HG03064 (cell line): ENCODE results near the gene GABRP.

Source experiments
- ATAC-seq: cut with Tn5 transposase; IDR thresholded peaks from one replicate; pipeline ENCODE4 v1.9.1; 2021; ENCODE audit warnings: low read depth; ENCODE audit not compliant: unreplicated experiment

Gene GABRP

GRCh38 chr5:170783498-170784247 lies at the start of gene GABRP:
Gene GABRP, plus strand, starts transcription at chr5:170783725. Its CDS starts 4,891 bp downstream, at chr5:170788616.
- ATAC-seq: no peak

- ATAC-seq: no peak
These were observed 46.6 kb upstream of the GABRP start for GRCh38 chr5:170736966-170737365.

GRCh38 chr5:170737591-170737990 lies 45.9 kb upstream of the GABRP start:
- ATAC-seq: no peak

GRCh38 chr5:170738840-170739239 lies 44.7 kb upstream of the GABRP start:
- ATAC-seq: no peak

- ATAC-seq: no peak
These were observed 44.1 kb upstream of the GABRP start for GRCh38 chr5:170739446-170739845.

- no peak for ATAC-seq
These were observed 42.8 kb upstream of the GABRP start for GRCh38 chr5:170740551-170741205.

- no peak for ATAC-seq
These were observed 41.7 kb upstream of the GABRP start for GRCh38 chr5:170741801-170742200.

GRCh38 chr5:170743876-170744212 lies 39.7 kb upstream of the GABRP start:
- ATAC-seq: no peak

GRCh38 chr5:170745481-170746071 lies 37.9 kb upstream of the GABRP start:
- ATAC-seq: no peak

- no peak for ATAC-seq
These were observed 37.2 kb upstream of the GABRP start for GRCh38 chr5:170746075-170746960.

GRCh38 chr5:170746961-170747340 lies 36.6 kb upstream of the GABRP start:
- no peak for ATAC-seq

GRCh38 chr5:170747357-170747756 lies 36.2 kb upstream of the GABRP start:
- ATAC-seq: no peak

- no peak for ATAC-seq
These were observed 35.7 kb upstream of the GABRP start for GRCh38 chr5:170747851-170748250.

GRCh38 chr5:170748951-170749471 lies 34.5 kb upstream of the GABRP start:
- ATAC-seq: no peak

GRCh38 chr5:170749911-170750431 lies 33.6 kb upstream of the GABRP start:
- ATAC-seq: no peak

- ATAC-seq: no peak
These were observed 32.7 kb upstream of the GABRP start for GRCh38 chr5:170750791-170751190.

- no peak for ATAC-seq
These were observed 31.9 kb upstream of the GABRP start for GRCh38 chr5:170751631-170752030.

- ATAC-seq: no peak
These were observed 31.0 kb upstream of the GABRP start for GRCh38 chr5:170752257-170753215.

GRCh38 chr5:170753311-170753710 lies 30.2 kb upstream of the GABRP start:
- no peak for ATAC-seq
